Memory B cell (primary cell): ENCODE measurements around the gene CNGA2.

Experiments used
- ATAC-seq: fragments of 150-1000 bp; cut with Tn5 transposase; 2 replicates; pipeline ENCODE4 v1.10.0; 2021; ENCODE audit warnings: low read depth, mild to moderate bottlenecking, moderate library complexity
- DNase-seq, 2 donors: peaks; one replicate each; pipeline ENCODE4 v3.0.0; 2022; ENCODE audit warnings: low spot score in 2 of 2
- H3K27ac Mint-ChIP-seq: one replicate; pipeline ENCODE4 v1.8.0; 2022; ENCODE audit warnings: mild to moderate bottlenecking, moderate library complexity, mixed read lengths
- H3K27me3 Mint-ChIP-seq: one replicate; pipeline ENCODE4 v1.8.0; 2022; ENCODE audit warnings: mixed read lengths
- H3K36me3 Mint-ChIP-seq: one replicate; pipeline ENCODE4 v1.8.0; 2022; ENCODE audit warnings: mild to moderate bottlenecking, mixed read lengths
- H3K4me1 Mint-ChIP-seq: one replicate; pipeline ENCODE4 v1.8.0; 2022; ENCODE audit warnings: mixed read lengths
- H3K4me3 Mint-ChIP-seq: one replicate; pipeline ENCODE4 v1.8.0; 2022; ENCODE audit warnings: mild to moderate bottlenecking, moderate library complexity, mixed read lengths
- H3K9me3 Mint-ChIP-seq: one replicate; pipeline ENCODE4 v1.8.0; 2022; ENCODE audit warnings: mixed read lengths

The CNGA2 gene

DNA sequence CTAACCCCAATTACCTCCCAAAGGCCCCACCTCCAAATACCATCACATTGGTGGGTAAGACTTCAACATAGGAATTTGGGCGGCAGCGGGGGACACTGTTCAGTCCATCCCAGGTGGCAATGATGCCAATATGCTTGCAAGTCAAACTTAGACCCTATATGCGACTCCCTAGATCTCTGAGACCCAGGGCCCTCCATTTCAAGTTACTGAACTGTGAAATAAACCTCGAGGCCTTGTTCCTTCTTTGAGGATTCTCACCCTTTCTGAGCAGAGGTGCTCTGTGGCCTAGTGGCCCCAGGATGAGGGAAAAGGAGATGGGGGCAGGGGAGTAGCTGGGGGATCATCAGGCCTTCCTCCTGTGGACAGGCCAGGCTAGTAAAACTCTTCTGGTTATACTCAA is 44.7 kb downstream of the CNGA2 start:
- no peak for ATAC-seq
- Mint-ChIP-seq H3K27ac (no peak overlapping the region), H3K4me3 (no peak overlapping the region), H3K9me3 (no peaks in the 10 kb centered on the region), H3K36me3 (no peaks in the 10 kb centered on the region), H3K27me3 (no peaks in the 10 kb centered on the region), H3K4me1 (no peaks in the 10 kb centered on the region)
- DNase-seq, result no peak

DNA sequence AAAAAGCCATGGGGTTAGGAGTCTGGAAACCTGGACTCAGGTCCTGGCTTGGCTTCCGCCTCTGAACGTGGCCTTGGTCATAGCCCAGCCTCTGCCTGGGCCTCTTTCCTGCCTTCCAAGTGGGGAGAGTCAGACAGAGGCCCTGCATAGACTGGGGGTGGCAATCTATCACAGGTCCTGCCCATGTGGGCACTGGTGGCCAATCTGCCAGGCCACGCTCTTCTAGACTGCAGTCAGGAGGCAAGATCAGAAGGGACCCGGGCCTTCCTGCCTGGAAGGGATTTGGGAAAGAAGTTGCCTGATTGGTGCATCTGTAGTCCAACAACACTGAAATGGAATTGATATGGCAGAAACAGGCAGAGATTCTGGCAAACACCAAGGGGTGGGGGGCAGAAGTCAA is 46.1 kb downstream of the CNGA2 start:
- Mint-ChIP-seq H3K4me3 (no peak overlapping the region), H3K36me3 (no peaks in the 10 kb centered on the region), H3K27ac (no peak overlapping the region), H3K27me3 (no peaks in the 10 kb centered on the region), H3K4me1 (no peaks in the 10 kb centered on the region), H3K9me3 (no peaks in the 10 kb centered on the region)
- DNase-seq (no peak), ATAC-seq (no peak)

DNA sequence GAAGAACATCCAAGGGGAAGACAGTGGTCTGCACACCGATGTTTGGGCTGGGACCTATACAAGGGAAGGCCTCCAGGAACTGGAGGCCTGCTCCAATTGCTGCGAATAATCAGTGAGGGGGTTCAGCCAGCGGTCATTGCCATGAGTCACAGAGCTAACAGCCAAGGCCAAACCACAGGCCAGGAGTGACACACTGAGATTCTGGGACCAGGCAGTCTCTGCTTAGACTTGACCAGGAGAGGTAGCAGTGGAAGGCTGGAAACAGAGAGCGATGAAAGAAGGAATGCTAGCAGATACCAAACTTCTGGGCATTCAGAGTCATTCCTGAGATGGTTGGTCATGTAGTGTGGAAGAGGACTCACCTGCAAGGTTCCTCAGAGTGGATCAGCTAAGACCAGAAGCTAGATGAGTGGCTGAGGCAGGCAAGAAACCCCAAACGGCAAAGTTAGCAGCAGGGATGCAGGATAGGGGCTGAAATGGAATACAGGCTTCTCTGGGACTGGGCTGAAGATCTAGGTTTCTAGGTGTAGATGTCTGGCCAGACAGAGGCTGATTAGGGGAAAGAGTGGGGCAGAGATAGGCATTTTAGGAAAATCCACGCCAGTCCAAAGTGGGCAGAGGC is 54.7 kb downstream of the CNGA2 start:
- Mint-ChIP-seq H3K9me3 (peaks cover 1% of the 10 kb centered on the region), H3K27me3 (peaks cover 5% of the 10 kb centered on the region), H3K27ac (no peak overlapping the region), H3K36me3 (no peaks in the 10 kb centered on the region), H3K4me3 (no peak overlapping the region), H3K4me1 (peaks cover 2% of the 10 kb centered on the region)
- ATAC-seq, result no peak
- no peak for DNase-seq

DNA sequence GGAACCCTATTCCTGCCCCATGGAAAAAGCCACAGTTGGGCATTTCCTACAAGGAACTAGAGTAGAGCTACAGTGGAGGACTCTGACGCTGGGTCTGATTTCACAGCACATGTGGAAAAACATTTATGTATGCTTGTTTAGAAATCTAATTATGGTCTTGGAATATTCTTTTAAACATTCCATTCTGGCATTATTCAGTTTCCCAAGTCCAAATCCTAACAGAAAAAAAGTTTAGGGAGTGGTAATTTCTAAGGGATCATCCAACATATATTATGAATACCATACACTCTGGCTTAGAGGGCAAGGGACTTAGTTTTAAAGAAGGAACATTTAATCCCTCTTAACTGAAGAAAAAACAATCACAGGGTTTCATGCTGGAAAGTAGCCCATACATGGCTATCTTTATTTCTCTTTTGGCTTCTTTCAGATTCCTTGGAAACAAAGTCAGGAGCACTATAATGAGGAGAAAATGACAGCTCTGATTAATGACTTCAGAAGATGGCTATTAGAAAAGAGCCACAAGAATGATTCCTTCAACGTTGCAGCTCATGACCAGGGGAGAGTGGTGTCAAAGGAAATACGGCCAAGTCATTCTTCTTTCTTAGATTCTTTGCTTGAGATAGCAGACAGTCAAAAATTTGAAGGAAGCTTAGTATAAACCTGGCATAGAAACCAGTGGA is 56.1 kb downstream of the CNGA2 start:
- ATAC-seq (no peak), DNase-seq (no peak)
- Mint-ChIP-seq H3K27me3 (peaks cover 6% of the 10 kb centered on the region), H3K4me3 (no peak overlapping the region), H3K4me1 (peaks cover 2% of the 10 kb centered on the region), H3K9me3 (peaks cover 1% of the 10 kb centered on the region), H3K36me3 (no peaks in the 10 kb centered on the region), H3K27ac (no peak overlapping the region)

DNA sequence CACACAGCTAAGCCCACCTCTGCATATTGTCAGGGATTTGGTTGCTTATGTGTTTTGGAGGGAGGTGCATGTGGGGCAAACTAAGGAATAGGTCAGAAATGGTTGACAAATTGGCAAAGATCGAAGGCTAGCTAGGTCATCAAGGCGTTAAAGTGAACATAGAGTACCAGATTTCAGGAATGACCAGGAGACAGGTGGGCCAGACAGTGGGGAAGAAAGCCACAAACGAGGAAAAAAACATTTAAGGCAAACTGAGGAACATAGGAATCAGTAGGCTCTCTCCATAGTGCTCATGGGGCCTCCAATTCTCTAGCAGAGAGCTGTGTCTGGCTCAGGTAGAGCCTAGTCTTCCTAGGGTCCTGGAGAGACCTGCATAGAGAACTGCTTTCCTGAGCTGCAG is 57.4 kb downstream of the CNGA2 start:
- H3K9me3 Mint-ChIP-seq, result peaks cover 1% of the 10 kb centered on the region
- no peak overlapping the region for H3K4me3 Mint-ChIP-seq
- no peak for DNase-seq
- H3K27me3 Mint-ChIP-seq, result peaks cover 6% of the 10 kb centered on the region
- H3K27ac Mint-ChIP-seq, result no peak overlapping the region
- no peaks in the 10 kb centered on the region for H3K36me3 Mint-ChIP-seq
- no peak for ATAC-seq
- peaks cover 2% of the 10 kb centered on the region for H3K4me1 Mint-ChIP-seq

DNA sequence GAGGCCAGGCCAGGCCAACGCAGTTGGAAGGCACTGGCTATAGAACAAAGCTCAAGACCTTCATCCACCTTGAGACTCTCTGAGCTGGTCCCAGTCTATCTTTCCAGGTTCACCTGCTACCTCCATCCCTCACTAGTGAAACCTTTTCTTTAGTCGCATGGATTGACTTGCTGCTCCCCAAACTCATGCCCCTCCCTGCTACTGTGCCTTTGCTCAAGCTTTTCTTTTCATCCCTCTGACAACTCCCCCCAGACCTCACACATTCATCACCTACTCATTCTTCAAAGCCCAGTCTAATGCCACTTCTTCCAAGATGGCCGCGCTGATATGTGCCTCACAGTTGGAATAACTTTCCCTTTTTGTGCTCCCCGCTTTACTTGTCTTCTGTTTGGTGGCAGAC is 58.0 kb downstream of the CNGA2 start:
- Mint-ChIP-seq H3K27ac (no peak overlapping the region), H3K9me3 (peaks cover 1% of the 10 kb centered on the region), H3K36me3 (no peaks in the 10 kb centered on the region), H3K4me3 (no peak overlapping the region), H3K27me3 (peaks cover 6% of the 10 kb centered on the region), H3K4me1 (peaks cover 2% of the 10 kb centered on the region)
- no peak for ATAC-seq
- no peak for DNase-seq

DNA sequence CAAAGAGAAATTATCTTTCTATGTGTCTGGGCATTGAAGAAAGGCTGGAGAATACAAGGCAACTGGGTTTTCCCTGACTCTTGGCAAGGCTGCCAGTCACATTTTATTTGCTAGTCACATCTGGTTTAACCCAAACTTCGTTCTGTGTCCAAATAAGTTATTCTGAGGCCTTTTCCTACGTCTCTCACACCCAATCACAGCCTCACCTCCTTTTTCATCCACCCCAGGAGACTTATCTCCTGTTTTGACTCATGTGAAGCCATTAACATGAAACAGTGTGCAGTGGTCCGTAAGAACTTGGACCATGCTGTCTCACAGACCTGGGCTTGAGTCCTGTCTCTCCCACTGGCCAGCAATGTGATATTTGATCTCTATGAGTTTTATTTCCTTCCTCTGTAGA is 59.3 kb downstream of the CNGA2 start:
- no peak overlapping the region for H3K4me3 Mint-ChIP-seq
- H3K36me3 Mint-ChIP-seq, result no peaks in the 10 kb centered on the region
- DNase-seq, result no peak
- no peak for ATAC-seq
- H3K27me3 Mint-ChIP-seq, result peaks cover 6% of the 10 kb centered on the region
- no peak overlapping the region for H3K27ac Mint-ChIP-seq
- peaks cover 1% of the 10 kb centered on the region for H3K9me3 Mint-ChIP-seq
- H3K4me1 Mint-ChIP-seq, result peaks cover 2% of the 10 kb centered on the region
